Heart left ventricle (tissue), 13 donors: ENCODE results near the gene IL25.

Source experiments
- CTCF ChIP-seq, 12 donors: fragments of 200-600 bp; sonication (generic) in 4 of 12; IDR thresholded peaks; one replicate each; pipeline versions ENCODE4 v1.5.0 to v1.8.0; 2018 to 2022; ENCODE audit warnings: antibody characterized with exemption in 12 of 12, mild to moderate bottlenecking in 5 of 12
- POLR2A ChIP-seq, 2 donors: fragments of 450-650 bp; IDR thresholded peaks; one replicate each; pipeline ENCODE4 v1.6.1; 2017; ENCODE audit warnings: antibody characterized with exemption in 2 of 2, mild to moderate bottlenecking in 2 of 2, moderate library complexity in 2 of 2
- donor health status: ischemic (EF 13 %, LVEDD 7.1; RV severe dilation, severe dysfunction).
- donor health status: DM: no; HTN: yes; CAD: no.
- donor health status: DM: no; HTN: no; CAD: no.
- donor health status: ischemic (EF 25% LVEDD 6.9; RV normal size, moderate dysfunction).
- donor health status: ischemic (EF 25% LVEDD 5.7; RV mildly dilated, moderate dysfunction).
- donor health status: ischemic (EF 35%, LVEDD 5.7; RV mildly dilated, moderate dysfunction).
- donor health status: nonischemic (EF 11% LVEDD 7.7; RV severe dilation, severe dysfunction).
- donor health status: DM: yes; HTN: yes; CAD: no.
- donor health status: PGD.
- donor health status: ischemic (EF 29% LVEDD 5.4; RV normal size, mild dysfunction).
- donor health status: nonischemic (EF 23%, LVEDD 6.1; RV moderate dilation, normal function).

GRCh38 chr14:23349156-23349845, 23.3 kb upstream of the IL25 start:
- TF ChIP-seq CTCF (IDR thresholded peaks at IDR 0.05) (no peak), POLR2A (IDR thresholded peaks at IDR 0.05) (no peak)
